K562 (cell line): ENCODE data around the gene ACAP3. TPM values are rescaled to one million over a fixed set of nuclear protein-coding genes. Genes with fewer than 3 reads are reported as not detected.
A peak's percentile ranks its signal among the peaks of the same experiment; 100 is the strongest.

Experiments used
- ATAC-seq: fragments of 200-7000 bp; cut with Tn5 transposase; 3 replicates; pipeline ENCODE4 v1.9.1; 2020; ENCODE audit warnings: moderate library complexity
- BruUV-seq: library from RNA; stranded (reverse); fragments of 400-500 nt; replicated peaks from 2 replicates; lab custom pipeline; 2021; lab: Mats Ljungman, UMichigan
- CTCF ChIA-PET: fragments of 300-600 bp; formaldehyde crosslinking; extraction: SDS; loops from one replicate; lab custom pipeline; 2021; ENCODE audit warnings: low intra/inter-chr PET ratio; lab: Yijun Ruan, JAX
- POLR2A ChIA-PET: fragments of 300-600, 350-650 bp; sonication (Branson Sonifier 250); formaldehyde crosslinking; extraction: SDS; loops from one replicate; lab custom pipeline; 2021; ENCODE audit warnings: antibody characterized with exemption, inconsistent platforms; lab: Yijun Ruan, JAX
- DNase-seq, 4 experiments: peaks; one replicate each; pipeline versions ENCODE4 v3.0.0 to v3.0.0-alpha.2; 2011 to 2018; ENCODE audit warnings: low spot score in 3 of 4, mixed read lengths in 3 of 4; ENCODE audit errors: extremely low read depth in 1 of 4
- FAIRE-seq: peaks from 2 replicates; lab custom pipeline; 2011; peaks lifted over from hg19 to GRCh38; lab: Jason Lieb, UNC
- H2AFZ ChIP-seq: 2 replicates; pipeline ENCODE4 v1.6.0; 2011; ENCODE audit warnings: low read depth, low read length, control low read depth, inconsistent platforms
- H3K27ac ChIP-seq: fragments of 200-600 bp; 3 replicates; pipeline ENCODE4 v1.8.0; 2011; ENCODE audit warnings: low read depth, mild to moderate bottlenecking, control low read depth, inconsistent platforms, low read length, moderate library complexity, mixed read lengths; ENCODE audit errors: extremely low read depth
- H3K27me3 ChIP-seq, 2 experiments: fragments of 300-600 bp in 1 of 2; 2 replicates in 1 of 2; 3 replicates in 1 of 2; pipeline versions ENCODE4 v1.6.0 to v1.8.0; 2011; ENCODE audit warnings: inconsistent platforms in 2 of 2, low read length in 2 of 2, mild to moderate bottlenecking in 1 of 2, mixed read lengths in 1 of 2, moderate library complexity in 1 of 2; ENCODE audit not compliant: control insufficient read depth in 2 of 2, insufficient read depth in 2 of 2
- H3K36me3 ChIP-seq: fragments of 300-600 bp; 3 replicates; pipeline ENCODE4 v1.8.0; 2011; ENCODE audit warnings: mild to moderate bottlenecking, low read length, inconsistent platforms; ENCODE audit not compliant: control insufficient read depth, insufficient read depth
- H3K4me1 ChIP-seq, 2 experiments: fragments of 200-600 bp in 1 of 2; replicated peaks in 1 of 2; 2 replicates in 1 of 2; 3 replicates in 1 of 2; pipeline versions ENCODE4 v1.5.1 to v1.8.0; 2011; ENCODE audit warnings: inconsistent platforms in 2 of 2, low read length in 2 of 2, mild to moderate bottlenecking in 1 of 2, mixed read lengths in 1 of 2, moderate library complexity in 1 of 2; ENCODE audit not compliant: control insufficient read depth in 2 of 2, insufficient read depth in 2 of 2
- H3K4me2 ChIP-seq: 2 replicates; pipeline ENCODE4 v1.6.1; 2011; ENCODE audit warnings: low read length, control low read depth, inconsistent platforms, mixed read lengths; ENCODE audit not compliant: insufficient read depth
- H3K4me3 ChIP-seq: fragments of 200-600 bp; sonication (generic), shearing (Covaris generic); 2 replicates; pipeline ENCODE4 v1.5.1; 2016; ENCODE audit warnings: control low read depth, inconsistent platforms
- H3K79me2 ChIP-seq: fragments of 200-600 bp; 3 replicates; pipeline ENCODE4 v1.8.0; 2011; ENCODE audit warnings: low read length, inconsistent platforms; ENCODE audit not compliant: control insufficient read depth, insufficient read depth
- H3K9ac ChIP-seq, 2 experiments: 2 replicates each; pipeline versions ENCODE4 v1.6.0 to v1.6.1; 2011; ENCODE audit warnings: low read depth in 2 of 2, low read length in 2 of 2, control low read depth in 1 of 2, inconsistent platforms in 1 of 2, mild to moderate bottlenecking in 1 of 2, mixed read lengths in 1 of 2; ENCODE audit not compliant: insufficient read depth in 1 of 2
- H3K9me1 ChIP-seq: one replicate; pipeline ENCODE4 v1.6.0; 2011; ENCODE audit warnings: inconsistent platforms, mild to moderate bottlenecking, low read length, moderate library complexity; ENCODE audit not compliant: control insufficient read depth, insufficient read depth
- H3K9me3 ChIP-seq: replicated peaks from 2 replicates; pipeline ENCODE4 v1.5.1; 2011; ENCODE audit warnings: low read depth, low read length, inconsistent platforms; ENCODE audit not compliant: control insufficient read depth, insufficient read depth
- H4K20me1 ChIP-seq: replicated peaks from 2 replicates; pipeline ENCODE4 v1.6.1; 2011; ENCODE audit warnings: low read length, inconsistent platforms, mixed read lengths; ENCODE audit not compliant: control insufficient read depth, insufficient read depth
- GABPA ChIP-seq: fragments of 200-800 bp; sonication (Bioruptor generic); conservative IDR thresholded peaks from 2 replicates; pipeline ENCODE4 v1.6.1; 2016; ENCODE audit warnings: low read depth, missing genetic modification characterization, missing compliant biosample characterization
- HEY1 ChIP-seq: fragments of 250-450 bp; sonication (Bioruptor Pico); IDR thresholded peaks from 2 replicates; pipeline ENCODE4 v1.5.0; 2020; ENCODE audit warnings: mild to moderate bottlenecking, moderate library complexity, borderline replicate concordance
- HNRNPH1 ChIP-seq: fragments of 200-400 bp; formaldehyde crosslinking; optimal IDR thresholded peaks from 2 replicates; pipeline ENCODE3; 2017; ENCODE audit warnings: low read depth, mild to moderate bottlenecking, low read length, moderate library complexity
- ILF3 ChIP-seq: fragments of 450-650 bp; IDR thresholded peaks from 2 replicates; pipeline ENCODE4 v1.6.1; 2018; ENCODE audit warnings: antibody characterized with exemption, mild to moderate bottlenecking, moderate library complexity, borderline replicate concordance
- NFIC ChIP-seq: fragments of 450-650 bp; IDR thresholded peaks from 2 replicates; pipeline ENCODE4 v1.6.1; 2017; ENCODE audit warnings: mild to moderate bottlenecking, inconsistent platforms
- POLR2G ChIP-seq: fragments of 200-400 bp; formaldehyde crosslinking; IDR thresholded peaks from 2 replicates; pipeline ENCODE4 v1.6.1; 2017; ENCODE audit warnings: low read depth, mild to moderate bottlenecking, antibody characterized with exemption, low read length, moderate library complexity
- PRMT5 ChIP-seq: sonication (generic); formaldehyde crosslinking; IDR thresholded peaks from 2 replicates; pipeline ENCODE4 v1.5.0; 2020; ENCODE audit warnings: missing genetic modification reagents
- RBM14 ChIP-seq: fragments of 200-400 bp; formaldehyde crosslinking; IDR thresholded peaks from 2 replicates; pipeline ENCODE4 v1.6.1; 2018; ENCODE audit warnings: low read depth, mild to moderate bottlenecking, low read length, moderate library complexity, borderline replicate concordance; ENCODE audit not compliant: insufficient read depth
- SAFB2 ChIP-seq: fragments of 200-400 bp; formaldehyde crosslinking; IDR thresholded peaks from 2 replicates; pipeline ENCODE4 v1.6.1; 2018; ENCODE audit warnings: borderline replicate concordance, low read length, low read depth, moderate library complexity; ENCODE audit not compliant: severe bottlenecking
- SREBF2 ChIP-seq: sonication (generic); formaldehyde crosslinking; IDR thresholded peaks from 2 replicates; pipeline ENCODE4 v1.4.0; 2020; ENCODE audit warnings: mild to moderate bottlenecking, missing genetic modification reagents
- TFAM ChIP-seq: fragments of 250-450 bp; sonication (Bioruptor Pico); conservative IDR thresholded peaks from 2 replicates; pipeline ENCODE4 v1.5.0; 2021; ENCODE audit warnings: mild to moderate bottlenecking, moderate library complexity
- WHSC1 ChIP-seq: IDR thresholded peaks from one replicate; pipeline ENCODE4 v1.6.1; 2012; ENCODE audit warnings: low read length, control low read depth, inconsistent platforms
- XRCC5 ChIP-seq: fragments of 200-400 bp; formaldehyde crosslinking; IDR thresholded peaks from 2 replicates; pipeline ENCODE4 v1.6.1; 2017; ENCODE audit warnings: low read depth, mild to moderate bottlenecking, low read length
- ZNF121 ChIP-seq: sonication (generic); formaldehyde crosslinking; conservative IDR thresholded peaks from 2 replicates; pipeline ENCODE4 v1.8.0; 2022; ENCODE audit warnings: missing genetic modification reagents
- ZNF274 ChIP-seq: IDR thresholded peaks from 2 replicates; pipeline ENCODE4 v1.6.1; 2011; ENCODE audit warnings: low read depth, mild to moderate bottlenecking, low read length, moderate library complexity, borderline replicate concordance
- ZNF316 ChIP-seq: fragments of 450-650 bp; IDR thresholded peaks from 2 replicates; pipeline ENCODE4 v1.6.1; 2016
- ZNF57 ChIP-seq: fragments of 450-650 bp; formaldehyde crosslinking; IDR thresholded peaks from 2 replicates; pipeline ENCODE4 v1.4.0; 2020; ENCODE audit warnings: mild to moderate bottlenecking, moderate library complexity
- WGBS: fragments of 100-300 bp; shearing (Covaris generic); methylation state at CpG from one replicate; pipeline ENCODE4 v1.1.6; 2016; ENCODE audit warnings: low coverage, mixed read lengths; ENCODE audit not compliant: insufficient coverage; ENCODE audit errors: missing lambda C conversion rate; 5-methylcytosine and 5-hydroxymethylcytosine counted together
- in situ Hi-C: fragments of 300-500 bp; cut with MboI; formaldehyde crosslinking; loops from 4 replicates; pipeline ENCODE4 v1.15.0; 2018; ENCODE audit warnings: inconsistent platforms, mixed read lengths
- intact Hi-C: fragments of 100-400 bp; cut with micrococcal nuclease; formaldehyde crosslinking; loops from 2 replicates; pipeline ENCODE4 v1.14.2; 2022
- polyA plus RNA-seq, 8 experiments: library from polyadenylated mRNA; depleted of rRNA in 4 of 8; stranded (reverse) in 5 of 8; unstranded in 3 of 8; fragments of >200 nt; fragmentation: Nextera tagmentation in 2 of 8; fragmentation: Illumina TruSeq in 1 of 8; extraction: Ambion mirVana in 2 of 8; extraction: Trizol in 1 of 8; gene quantifications; 2 replicates each; pipeline versions ENCODE4 v1.2.1 to v1.2.3, GENCODE V29; 2011 to 2014; ENCODE audit warnings: inconsistent platforms in 1 of 8, missing spikeins in 1 of 8
- total RNA-seq, 7 experiments: library from RNA; depleted of rRNA in 6 of 7; stranded (reverse); fragments of >200 nt in 6 of 7; fragmentation: Illumina TruSeq in 2 of 7; extraction: Trizol in 2 of 7; gene quantifications; 2 replicates each; pipeline versions ENCODE4 v1.2.1 to v1.2.3, GENCODE V29; 2011 to 2021; ENCODE audit warnings: low replicate concordance in 1 of 7
- TF ChIP-seq, protein P1 (sequence below): fragments of 250-450 bp; sonication (Bioruptor Pico); IDR thresholded peaks from 2 replicates; pipeline ENCODE4 v1.5.0; 2022; ENCODE audit warnings: mild to moderate bottlenecking
- TF ChIP-seq, protein P2 (sequence below): fragments of 450-650 bp; formaldehyde crosslinking; IDR thresholded peaks from 2 replicates; pipeline ENCODE4 v1.4.0; 2020; ENCODE audit warnings: mild to moderate bottlenecking, moderate library complexity

ACAP3 gene
- total and polyA plus RNA-seq, 9 of the 15 experiments (the other 6 are each of a cell fraction or from before 2014, with no cell fraction given): 0.01 to 49.0 (median 12.0) TPM

DNA sequence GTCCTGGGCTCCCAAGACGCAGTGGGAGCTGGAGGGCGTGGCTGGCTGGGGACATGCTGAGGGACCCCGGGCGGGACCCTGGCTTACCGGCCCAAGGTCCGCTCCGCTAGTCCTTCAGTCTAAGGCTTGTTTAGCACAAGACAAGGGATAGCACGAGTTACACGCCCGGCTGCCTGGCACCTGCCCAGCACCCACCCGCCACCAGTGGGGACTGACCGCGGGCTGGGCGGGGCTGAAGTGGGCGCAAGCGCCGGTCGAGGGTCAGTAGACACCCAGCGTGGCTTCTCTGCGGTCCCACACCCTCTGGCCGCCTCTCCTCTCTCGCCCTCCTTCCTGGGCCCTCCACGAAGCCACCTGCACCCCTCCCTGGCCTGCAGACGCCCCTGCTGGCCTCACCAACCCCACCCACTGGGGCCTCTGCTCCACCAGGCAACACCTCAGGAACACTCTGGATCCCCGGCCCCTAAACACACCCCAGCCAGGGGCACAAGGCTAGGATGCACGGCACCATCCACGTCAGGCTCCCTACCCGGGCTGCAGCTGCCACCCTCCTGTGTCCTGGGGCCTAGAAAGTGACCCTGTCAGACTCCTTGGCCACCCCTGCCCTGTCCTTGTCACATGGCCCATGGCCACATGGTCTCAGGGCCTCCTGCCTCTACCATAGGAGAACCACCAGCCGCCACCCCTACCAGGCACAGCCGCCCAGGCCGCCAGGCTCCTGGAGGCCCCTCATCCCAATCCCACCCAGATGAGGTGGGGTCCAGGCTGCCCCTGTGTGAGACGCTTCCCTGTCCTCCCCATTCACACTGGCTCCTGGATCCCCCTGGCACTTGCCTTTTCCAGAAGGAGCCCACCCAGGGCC is 29.4 kb upstream of the ACAP3 start:
- no peaks in the 10 kb centered on the region for H3K27me3 ChIP-seq
- intact Hi-C loops: no loop called here
- peaks cover 2% of the 10 kb centered on the region; the same call in 1 of the 2 replicates for H3K9me3 ChIP-seq
- peaks cover 76% of the 10 kb centered on the region; the same call in 2 of the 3 replicates for H3K36me3 ChIP-seq
- H3K79me2 ChIP-seq: peaks cover 2% of the 10 kb centered on the region; the same call in 2 of the 3 replicates
- ChIA-PET CTCF (no interaction called here), POLR2A (interaction anchor here (0.6 to 1.7 kb wide), 8 partner anchors 9 to 277 kb away, joined by 3 to 7 read pairs (median 4); partner anchors contain the start of gene AURKAIP1)
- DNase-seq (no peak), ATAC-seq (no peak; the same call in 2 of the 3 replicates), FAIRE-seq (no peak)
- H3K4me2 ChIP-seq: no peak overlapping the region
- H3K4me3 ChIP-seq: no peak overlapping the region
- peaks cover 6% of the 10 kb centered on the region for H3K9me1 ChIP-seq
- BruUV-seq: no TSS peak
- H3K9ac ChIP-seq: peak overlapping the region in 1 of 2 experiments; percentile 14; a peak in 1 of 4 replicates
- 95% methylated on average over 28 of the region's 32 CpGs for WGBS
- peaks cover 0 to 85% of the 10 kb centered on the region in 2 experiments; a peak in 2 of 5 replicates for H3K4me1 ChIP-seq
- peaks cover 26% of the 10 kb centered on the region; the same call in 1 of the 2 replicates for H4K20me1 ChIP-seq
- no peak overlapping the region for H3K27ac ChIP-seq
- H2AFZ ChIP-seq: no peak overlapping the region
- in situ Hi-C loops: no loop called here
- no peak for TF ChIP-seq TFAM (CRISPR knock-in tag)
- no peak for TF ChIP-seq PRMT5
- TF ChIP-seq POLR2G: peak; percentile 40; the same call in 1 of the 2 replicates
- no peak for TF ChIP-seq WHSC1
- no peak for TF ChIP-seq NFIC
- TF ChIP-seq RBM14: 0 out of 2 replicates have a peak, but pooled peaks have one; percentile 26
- TF ChIP-seq ZNF121: no peak
- no peak for TF ChIP-seq GABPA (tag)
- no peak for TF ChIP-seq ZNF274
- no peak for TF ChIP-seq XRCC5
- no peak for TF ChIP-seq ZNF316
- TF ChIP-seq HNRNPH1: no peak
- no peak for TF ChIP-seq SAFB2
- TF ChIP-seq ZNF57 (CRISPR knock-in tag): no peak
- TF ChIP-seq, protein P1, sequence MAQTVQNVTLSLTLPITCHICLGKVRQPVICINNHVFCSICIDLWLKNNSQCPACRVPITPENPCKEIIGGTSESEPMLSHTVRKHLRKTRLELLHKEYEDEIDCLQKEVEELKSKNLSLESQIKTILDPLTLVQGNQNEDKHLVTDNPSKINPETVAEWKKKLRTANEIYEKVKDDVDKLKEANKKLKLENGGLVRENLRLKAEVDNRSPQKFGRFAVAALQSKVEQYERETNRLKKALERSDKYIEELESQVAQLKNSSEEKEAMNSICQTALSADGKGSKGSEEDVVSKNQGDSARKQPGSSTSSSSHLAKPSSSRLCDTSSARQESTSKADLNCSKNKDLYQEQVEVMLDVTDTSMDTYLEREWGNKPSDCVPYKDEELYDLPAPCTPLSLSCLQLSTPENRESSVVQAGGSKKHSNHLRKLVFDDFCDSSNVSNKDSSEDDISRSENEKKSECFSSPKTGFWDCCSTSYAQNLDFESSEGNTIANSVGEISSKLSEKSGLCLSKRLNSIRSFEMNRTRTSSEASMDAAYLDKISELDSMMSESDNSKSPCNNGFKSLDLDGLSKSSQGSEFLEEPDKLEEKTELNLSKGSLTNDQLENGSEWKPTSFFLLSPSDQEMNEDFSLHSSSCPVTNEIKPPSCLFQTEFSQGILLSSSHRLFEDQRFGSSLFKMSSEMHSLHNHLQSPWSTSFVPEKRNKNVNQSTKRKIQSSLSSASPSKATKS (CRISPR knock-in tag): no peak
- no peak for TF ChIP-seq HEY1
- TF ChIP-seq, protein P2, sequence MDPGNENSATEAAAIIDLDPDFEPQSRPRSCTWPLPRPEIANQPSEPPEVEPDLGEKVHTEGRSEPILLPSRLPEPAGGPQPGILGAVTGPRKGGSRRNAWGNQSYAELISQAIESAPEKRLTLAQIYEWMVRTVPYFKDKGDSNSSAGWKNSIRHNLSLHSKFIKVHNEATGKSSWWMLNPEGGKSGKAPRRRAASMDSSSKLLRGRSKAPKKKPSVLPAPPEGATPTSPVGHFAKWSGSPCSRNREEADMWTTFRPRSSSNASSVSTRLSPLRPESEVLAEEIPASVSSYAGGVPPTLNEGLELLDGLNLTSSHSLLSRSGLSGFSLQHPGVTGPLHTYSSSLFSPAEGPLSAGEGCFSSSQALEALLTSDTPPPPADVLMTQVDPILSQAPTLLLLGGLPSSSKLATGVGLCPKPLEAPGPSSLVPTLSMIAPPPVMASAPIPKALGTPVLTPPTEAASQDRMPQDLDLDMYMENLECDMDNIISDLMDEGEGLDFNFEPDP: no peak
- TF ChIP-seq ILF3: no peak
- no peak for TF ChIP-seq SREBF2 (CRISPR knock-in tag)
